HG02870 (cell line): ENCODE measurements around the gene DNAH2.

Experiments
- ATAC-seq: cut with Tn5 transposase; IDR thresholded peaks from one replicate; pipeline ENCODE4 v1.9.1; 2021; ENCODE audit warnings: mild to moderate bottlenecking, moderate library complexity; ENCODE audit not compliant: unreplicated experiment

Gene DNAH2

DNA sequence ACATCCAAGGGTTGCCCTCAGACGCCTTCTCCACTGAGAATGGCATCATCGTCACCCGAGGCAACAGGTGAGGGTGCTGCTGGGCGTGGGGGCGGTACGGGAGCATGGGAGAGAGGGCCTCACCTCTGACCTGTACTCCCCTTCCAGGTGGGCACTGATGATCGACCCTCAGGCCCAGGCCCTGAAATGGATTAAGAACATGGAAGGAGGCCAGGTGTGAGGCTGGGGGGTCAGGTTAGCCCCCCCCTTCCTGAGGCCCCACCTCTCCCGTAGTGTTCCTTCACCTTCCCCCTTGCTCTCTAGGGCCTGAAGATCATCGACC, 100.1 kb downstream of the DNAH2 start:
- no peak for ATAC-seq

DNA sequence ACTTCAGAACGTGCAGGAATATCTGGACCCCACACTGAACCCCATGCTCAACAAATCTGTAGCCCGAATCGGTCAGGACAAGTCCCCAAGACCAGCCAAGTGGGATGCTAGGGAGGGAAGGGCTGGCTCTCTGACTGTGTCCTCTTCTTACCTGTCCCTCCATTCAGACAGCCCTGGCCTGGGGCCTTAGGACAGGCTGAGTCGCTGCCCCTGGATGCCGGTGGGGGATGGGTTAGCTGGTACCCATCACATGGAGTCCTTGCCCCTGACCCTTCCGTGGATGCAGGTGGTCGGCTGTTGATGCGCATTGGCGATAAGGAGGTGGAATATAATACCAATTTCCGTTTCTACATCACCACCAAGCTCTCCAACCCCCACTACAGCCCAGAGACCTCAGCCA, 100.5 kb downstream of the DNAH2 start:
- ATAC-seq = no peak

DNA sequence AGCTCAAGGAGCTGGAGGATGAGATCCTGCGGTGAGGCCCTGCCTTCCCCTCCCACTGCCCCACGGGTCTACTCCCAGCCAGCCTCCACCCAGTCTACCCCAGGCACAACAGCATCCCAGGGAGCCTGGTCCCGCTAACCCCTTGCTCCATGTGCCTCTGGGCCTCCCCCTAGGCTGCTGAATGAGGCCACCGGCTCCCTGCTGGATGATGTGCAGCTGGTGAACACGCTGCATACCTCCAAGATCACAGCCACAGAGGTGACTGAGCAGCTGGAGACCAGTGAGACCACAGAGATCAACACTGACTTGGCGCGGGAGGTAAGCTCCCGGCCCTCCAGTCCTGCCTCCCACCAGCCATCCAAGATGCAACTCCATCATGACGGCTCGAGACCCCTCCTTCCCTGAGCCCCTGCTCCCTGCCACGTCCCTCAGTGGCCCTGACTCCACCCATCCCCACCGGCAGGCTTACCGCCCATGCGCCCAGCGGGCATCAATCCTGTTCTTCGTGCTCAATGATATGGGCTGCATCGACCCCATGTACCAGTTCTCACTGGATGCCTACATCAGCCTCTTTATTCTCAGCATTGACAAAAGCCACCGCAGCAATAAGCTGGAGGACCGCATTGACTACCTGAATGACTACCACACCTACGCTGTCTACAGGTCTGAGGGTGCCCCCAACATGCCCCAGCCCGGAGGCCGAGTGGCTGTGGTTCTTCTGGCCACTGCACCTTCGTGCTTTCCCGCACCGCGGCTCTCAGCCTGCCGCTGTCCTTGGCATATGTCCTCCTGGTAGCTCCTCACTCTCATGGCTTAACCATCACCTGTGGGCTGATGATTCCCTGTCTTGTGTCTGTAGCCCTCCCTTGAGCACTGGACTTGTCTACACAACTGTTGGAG, 101.5 kb downstream of the DNAH2 start:
- no peak for ATAC-seq

DNA sequence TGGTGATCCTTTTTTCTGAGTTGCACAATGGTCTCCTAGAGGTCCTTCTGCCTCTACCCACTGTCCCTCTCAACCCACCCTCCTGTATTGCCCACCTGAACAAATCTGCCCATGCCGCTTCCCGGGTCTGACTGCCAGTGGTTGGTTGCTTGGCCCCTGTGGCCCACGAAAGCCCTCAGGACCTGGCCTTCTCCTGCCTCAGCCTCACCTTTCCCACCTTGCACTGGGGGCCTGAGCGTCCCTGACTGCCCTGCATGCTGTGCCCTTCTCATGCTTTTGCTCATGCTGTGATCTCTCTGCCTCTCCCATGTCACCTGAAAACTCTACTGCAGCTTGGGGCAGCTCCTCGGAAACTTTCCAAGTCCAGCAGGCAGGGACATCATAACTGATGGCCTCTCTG, 102.7 kb downstream of the DNAH2 start:
- no peak for ATAC-seq

DNA sequence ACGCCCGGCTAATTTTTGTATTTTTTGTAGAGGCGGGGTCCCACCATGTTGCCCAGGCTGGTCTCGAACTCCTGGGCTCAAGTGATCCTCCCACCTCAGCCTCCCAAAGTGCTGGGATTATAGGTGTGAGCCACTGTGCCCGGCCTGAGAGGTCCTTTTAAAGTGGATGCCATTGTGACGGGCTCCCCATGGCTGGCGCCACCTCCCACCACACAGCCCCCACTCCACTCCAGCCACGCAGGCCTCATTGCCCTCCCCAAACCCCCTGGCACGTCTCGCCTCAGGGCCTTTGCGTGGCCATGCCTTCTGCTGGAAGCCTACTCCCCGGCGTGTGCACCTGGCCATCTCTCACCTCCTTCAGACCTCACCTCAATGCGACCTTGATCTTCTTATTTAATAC, 104.6 kb downstream of the DNAH2 start:
- no peak for ATAC-seq

DNA sequence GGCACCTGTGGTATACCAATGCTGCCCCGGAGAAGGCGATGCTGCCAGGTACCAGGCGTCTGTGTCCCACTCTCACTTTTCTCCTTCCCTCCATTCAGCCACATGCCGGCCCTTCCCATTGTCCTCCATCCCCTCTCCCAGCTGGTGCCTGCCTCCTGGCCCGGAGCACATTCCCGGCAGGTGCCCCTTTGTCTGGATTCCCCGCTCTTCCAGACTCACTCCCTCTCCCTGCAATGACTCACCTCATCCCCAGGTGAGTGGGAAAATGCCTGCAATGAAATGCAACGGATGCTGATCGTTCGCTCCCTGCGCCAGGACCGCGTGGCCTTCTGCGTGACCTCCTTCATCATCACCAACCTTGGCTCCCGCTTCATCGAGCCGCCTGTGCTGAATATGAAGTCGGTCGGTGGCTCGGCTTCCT, 106.0 kb downstream of the DNAH2 start:
- ATAC-seq = no peak

DNA sequence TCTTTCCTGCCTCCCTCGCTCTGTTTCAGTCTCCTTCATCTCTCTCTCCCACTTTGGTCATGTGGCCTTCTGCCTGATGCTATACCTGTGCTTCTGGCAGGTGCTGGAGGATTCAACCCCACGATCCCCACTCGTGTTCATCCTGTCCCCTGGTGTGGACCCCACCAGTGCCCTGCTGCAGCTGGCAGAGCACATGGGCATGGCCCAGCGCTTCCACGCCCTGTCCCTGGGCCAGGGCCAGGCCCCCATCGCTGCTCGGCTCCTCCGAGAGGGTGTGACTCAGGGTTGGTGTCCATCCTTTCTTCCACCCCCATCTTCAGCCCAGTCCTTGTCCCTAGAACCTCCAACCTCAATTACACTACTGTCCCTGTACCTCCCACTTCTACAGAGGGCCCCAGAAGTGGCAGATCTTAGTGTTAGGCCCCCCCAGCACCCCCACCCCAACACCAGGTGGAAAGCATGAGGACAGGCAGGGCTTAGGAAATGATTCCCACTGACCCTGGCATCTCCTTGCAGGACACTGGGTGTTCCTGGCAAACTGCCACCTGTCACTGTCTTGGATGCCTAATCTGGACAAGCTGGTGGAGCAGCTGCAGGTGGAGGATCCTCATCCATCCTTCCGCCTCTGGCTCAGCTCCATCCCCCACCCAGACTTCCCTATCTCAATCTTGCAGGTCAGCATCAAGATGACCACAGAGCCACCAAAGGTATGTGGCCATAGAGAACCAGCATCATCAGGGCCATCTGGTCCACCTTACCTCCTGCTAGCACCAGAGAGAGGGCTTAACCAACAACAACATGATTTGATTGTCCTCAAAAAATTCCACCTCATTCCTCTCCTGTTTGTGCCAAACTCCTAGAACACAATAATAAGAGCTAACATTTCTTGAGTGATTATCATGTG, 106.7 kb downstream of the DNAH2 start:
- ATAC-seq = no peak

DNA sequence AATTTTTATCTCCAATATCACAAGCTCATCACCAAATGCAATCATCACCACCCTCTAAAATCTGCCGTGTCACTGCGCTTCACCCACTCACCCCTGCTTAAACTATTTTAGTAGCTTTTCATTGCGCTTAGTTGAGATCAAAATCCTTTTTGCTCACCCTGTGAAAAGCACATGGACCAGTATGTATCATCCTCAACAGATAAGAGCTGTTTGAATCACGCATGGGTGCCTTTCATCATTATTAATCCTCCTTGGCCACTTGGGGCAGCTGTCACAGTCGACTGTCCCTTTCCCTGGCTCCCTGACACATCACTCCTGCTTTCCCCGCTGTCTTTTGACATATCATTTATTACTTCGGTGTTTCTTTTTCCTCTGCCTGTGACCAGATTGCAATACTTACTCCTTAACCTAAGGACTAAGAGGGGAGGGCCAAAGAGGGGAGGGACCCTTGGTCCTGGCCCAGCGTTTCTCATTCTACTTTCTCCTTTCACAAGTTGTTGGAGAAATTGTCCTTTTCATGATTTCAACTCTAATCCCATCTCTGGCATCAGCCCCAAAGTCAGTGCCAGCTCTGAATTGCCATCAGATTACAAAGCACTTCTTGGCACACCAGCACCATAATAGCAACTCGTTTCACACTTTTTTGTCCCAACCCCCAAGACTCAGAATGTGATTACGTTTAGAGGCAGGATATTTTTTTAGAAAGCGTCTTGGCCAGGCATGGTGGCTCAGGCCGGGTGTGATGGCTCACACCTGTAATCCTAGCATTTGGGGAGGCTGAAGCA, 107.9 kb downstream of the DNAH2 start:
- ATAC-seq = no peak

DNA sequence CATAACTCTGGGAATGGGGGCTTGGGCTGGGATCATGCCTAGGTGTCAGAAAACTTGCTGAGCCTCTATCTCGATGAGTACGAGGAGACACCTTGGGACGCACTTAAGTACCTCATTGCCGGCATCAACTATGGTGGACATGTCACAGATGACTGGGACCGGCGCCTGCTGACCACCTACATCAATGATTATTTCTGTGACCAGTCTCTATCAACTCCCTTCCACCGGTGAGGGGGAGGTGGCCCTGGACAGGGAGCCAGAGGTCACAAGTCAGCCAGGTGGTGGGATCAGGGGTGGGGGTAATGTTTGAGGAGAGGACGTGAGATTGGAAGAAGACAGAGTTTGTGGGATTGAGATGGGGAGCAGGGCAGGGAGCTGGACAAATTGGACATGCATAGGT, 113.1 kb downstream of the DNAH2 start:
- ATAC-seq = no peak

DNA sequence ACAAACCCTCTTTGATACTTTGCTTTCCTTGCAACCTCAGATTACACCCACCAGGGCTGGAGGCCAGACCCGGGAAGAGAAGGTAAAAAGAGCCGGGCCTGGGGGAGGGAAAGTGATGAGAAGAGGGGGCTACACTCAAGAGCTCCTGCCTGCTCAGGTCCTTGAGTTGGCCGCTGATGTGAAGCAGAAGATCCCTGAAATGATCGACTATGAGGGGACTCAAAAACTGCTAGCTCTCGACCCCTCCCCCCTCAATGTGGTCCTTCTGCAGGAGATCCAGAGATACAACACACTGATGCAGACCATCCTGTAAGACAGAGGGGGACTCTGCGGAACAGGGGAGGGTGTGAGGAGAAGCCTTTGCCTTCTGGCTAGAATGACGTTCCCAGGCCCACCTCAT, 113.7 kb downstream of the DNAH2 start:
- ATAC-seq = no peak

DNA sequence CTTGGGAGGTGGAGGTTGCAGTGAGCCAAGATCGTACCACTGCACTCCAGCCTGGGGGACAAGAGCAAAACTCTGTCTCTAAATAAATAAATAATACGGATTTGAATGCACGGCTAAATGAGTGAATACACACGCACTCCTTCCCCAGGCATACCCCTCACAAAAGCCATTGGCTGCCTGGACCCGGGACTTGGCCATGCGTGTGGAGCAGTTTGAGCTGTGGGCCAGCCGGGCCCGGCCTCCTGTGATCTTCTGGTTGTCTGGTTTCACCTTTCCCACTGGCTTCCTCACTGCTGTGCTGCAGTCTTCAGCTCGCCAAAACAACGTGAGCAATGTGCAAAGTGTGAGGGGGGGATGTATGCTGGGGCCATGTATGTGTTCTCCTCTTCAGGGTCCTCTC, 114.9 kb downstream of the DNAH2 start:
- ATAC-seq = no peak

DNA sequence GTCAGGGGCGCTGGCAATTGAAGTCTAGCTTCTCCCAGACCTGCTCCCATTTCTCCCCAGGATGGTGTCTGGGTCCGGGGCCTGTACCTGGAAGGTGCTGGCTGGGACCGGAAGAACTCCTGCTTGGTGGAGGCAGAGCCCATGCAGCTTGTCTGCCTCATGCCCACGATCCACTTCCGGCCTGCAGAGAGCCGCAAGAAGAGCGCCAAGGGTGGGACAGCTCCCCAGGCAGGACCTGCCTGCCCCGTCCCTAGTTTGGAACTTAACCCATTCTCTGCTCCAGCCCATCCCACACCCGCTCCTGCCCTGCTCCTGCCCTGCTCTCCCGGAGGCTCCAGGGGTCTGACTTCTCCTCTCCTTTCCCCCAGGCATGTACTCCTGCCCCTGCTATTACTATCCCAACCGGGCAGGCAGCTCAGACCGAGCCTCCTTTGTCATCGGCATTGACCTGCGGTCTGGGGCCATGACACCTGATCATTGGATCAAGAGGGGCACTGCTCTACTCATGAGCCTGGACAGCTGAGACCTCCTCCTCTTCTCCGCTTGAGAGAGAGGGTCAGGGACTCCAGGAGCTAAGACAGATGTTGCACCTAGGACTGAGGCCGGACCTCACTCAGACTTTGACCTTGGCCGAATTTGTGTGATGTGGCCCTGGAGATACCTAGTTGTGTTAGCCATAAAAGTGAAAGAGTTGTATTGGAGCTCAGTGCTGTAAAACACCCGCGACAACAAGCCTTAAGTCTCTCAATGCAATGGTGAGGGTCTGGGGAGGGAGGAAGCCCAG, 115.7 kb downstream of the DNAH2 start:
- no peak for ATAC-seq

DNA sequence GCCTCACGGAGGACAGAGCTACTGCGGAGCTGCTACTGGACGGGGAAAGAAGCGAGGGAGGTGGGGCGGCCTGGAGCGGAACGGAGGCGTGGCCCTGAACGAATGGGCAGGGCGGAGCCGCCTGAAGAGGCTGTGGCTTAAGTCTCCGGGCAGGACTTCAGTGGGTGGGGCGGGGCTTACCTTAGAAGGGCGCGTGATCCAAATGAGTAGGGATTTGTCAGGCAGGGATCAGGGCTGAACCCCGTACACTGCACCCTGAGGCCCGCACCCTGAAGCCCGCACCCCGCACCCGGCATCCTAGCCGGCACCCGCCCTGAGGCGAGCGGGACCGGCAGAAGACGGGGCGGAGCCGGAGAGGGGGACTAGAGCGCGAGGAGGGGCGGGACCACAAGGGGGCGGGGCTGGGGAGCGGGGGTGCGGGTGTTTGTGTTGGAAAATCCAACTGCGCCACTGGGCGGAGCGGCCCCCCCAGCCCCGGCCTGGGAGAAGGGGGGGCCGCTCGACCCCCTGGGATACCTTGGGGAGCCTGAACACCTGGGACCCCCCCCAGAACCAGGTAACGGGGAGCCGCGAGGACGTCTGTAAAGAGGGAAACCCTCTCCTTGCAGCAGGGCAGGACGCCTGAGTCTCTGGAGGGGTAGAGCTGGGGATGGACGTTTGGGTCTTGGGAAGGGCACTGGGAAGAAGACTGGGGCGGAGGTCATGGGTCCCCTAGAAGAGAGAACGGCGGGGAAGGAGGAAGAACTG, 116.4 kb downstream of the DNAH2 start, which contains the start of gene KDM6B:
KDM6B (plus strand) TSS at position 423 of the 747 bp plus-strand sequence. CDS start 11,338 bp downstream, outside the sequence.
- peak; percentile 57 for ATAC-seq

DNA sequence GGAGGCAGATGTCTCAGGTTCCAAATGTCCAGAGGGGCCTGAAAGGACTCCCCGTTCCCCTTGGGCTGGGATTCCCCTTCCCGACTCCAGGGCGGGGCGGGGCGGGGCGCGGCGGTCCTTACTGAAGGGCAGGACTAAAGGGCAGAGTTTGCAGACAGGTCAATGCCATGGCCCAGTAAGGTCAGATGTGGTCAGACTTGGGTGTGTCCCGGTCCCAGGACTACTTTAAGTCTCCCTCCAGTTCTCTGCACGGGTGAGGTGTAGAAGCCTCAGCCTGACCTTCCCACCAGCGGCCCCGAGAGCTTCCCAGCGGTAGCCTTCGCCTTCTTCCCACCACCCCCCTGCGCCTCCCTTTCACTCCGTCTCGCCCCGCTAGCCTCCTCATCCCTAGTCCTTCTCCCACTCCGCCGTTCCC, 117.0 kb downstream of the DNAH2 start:
- no peak for ATAC-seq

DNA sequence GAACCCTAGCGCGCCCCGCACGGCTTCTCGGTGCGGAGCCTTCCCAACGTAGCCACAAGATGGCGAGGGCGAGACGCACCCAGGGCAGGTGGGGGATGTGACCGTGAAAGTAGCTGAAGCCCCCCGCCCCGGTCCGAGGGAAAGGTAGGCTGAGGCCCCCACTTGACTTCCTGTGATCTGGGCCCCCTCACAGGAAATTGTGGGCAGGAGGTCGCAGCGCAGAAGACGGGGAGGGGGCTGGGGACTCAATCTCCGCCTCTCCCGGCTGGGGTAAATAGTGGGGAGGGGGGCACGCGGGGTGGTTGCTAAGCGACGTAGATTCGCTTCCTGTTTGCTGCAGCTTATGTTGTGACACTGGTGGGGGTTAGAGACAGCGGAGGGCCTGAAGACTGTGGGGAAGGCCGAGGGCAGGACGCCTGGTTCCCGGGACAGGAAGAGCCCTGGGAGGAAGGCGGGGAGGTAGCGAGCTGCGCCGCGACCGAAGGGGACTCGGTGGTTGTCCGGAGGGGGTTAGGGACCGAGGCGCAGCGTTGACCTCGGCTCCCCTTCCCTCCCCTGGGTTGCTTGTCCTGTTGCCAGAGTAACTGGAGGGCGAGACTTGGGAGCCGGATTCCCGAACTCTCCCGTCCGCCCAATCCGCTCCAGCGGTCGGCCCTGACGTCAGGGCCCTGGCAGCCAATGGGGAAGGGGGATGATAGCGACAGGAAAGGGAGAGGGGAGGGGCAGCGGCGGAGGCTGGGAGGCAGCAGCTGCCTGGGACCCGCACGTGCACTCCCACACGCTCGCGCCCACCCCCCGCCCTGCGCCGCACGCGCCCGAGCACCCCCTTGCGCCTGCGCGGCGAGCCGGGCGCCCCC, 117.6 kb downstream of the DNAH2 start:
- ATAC-seq = peak; percentile 39

DNA sequence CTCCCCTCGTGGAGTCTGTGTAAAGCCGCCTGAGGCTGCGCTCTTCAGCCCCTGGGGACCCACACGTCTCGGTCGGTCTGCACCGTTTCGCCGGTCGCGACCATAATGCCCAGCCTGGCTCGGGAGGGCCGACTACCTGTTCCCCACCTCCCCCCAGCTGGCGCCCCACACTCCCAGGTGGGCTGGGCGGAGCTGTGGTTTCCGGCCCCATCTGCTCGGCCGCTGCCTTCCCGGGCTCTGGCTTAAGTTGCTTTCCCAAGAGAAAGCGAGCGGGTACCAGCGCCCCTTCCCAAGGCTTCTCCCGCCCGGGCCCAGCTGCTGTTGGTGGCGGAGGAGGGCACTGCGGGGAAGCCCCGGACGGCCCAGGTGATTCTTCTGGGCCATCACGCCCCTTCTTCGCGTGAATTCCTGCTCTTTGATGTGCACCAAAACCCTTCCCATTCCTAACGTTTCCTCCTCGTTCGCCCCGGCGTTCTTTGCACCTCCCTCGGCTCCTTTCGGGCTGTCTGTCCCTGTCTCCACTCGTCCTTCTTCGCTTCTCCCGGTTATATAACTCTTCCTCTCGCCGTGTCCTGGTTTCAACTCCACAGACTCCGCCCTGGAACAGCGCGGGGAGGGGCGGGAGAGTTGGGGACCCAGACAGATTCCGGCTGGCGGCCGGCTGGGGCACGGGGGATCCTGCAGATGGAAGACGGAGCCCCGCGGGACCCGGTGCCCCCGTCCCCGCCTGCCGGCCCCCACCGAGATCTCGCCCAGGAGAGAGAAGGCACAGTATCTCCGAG, 118.5 kb downstream of the DNAH2 start:
- peak; percentile 18 for ATAC-seq

DNA sequence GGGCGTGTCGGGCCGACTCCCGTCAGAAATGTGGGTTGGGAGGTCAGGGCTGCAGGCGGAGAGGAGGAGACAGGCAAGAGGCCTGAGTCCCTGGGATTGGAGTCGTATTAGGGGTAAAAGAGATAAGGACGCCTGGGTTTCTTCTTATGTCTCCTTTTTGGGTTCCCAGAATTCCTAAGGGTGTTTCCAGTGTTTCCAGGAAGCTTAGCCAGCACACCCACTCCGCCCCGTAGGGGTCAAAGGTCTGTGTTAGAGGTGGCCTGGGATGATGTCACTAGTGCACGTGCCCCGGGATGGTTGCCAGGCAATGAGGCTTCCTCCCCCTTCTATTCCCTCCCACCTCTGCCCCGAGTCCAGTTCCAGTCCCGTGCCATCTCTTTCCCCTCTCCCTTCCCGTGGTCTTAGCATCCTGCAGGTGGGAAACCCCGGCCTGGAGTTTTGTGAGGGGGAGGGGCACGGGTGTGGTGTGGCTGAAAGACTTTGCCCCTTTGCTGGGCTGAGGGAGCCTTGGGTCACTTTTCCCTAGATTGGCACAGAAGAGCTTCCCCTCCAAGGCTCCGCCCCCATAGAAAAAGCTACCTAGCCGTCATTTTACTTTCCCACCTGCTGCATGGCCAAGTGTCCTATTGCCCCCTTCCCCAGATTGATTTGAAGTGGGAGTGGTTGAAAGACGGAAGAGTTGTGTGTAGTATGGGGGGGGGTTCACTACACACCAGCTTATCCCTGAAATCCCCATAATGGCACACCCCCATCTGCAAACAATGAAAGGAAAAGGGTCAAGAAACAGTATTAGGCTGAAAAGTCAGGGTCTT, 119.3 kb downstream of the DNAH2 start:
- ATAC-seq = no peak
